SU-DHL-6 (cell line): ENCODE measurements around the gene ZNF568.

ENCODE experiments used
- EZH2phosphoT487 ChIP-seq: fragments of 200-600 bp; sonication (generic), shearing (Covaris generic); conservative IDR thresholded peaks from 2 replicates; pipeline ENCODE4 v1.6.1; 2018; ENCODE audit warnings: mild to moderate bottlenecking, antibody characterized with exemption, low read length, moderate library complexity, mixed read lengths
- TF ChIP-seq, protein P1 (sequence below): fragments of 200-600 bp; sonication (generic); IDR thresholded peaks from one replicate; pipeline ENCODE4 v1.5.1; 2017; ENCODE audit warnings: antibody characterized with exemption, mild to moderate bottlenecking, low read length, moderate library complexity; ENCODE audit not compliant: insufficient read depth, poor library complexity, severe bottlenecking

DNA sequence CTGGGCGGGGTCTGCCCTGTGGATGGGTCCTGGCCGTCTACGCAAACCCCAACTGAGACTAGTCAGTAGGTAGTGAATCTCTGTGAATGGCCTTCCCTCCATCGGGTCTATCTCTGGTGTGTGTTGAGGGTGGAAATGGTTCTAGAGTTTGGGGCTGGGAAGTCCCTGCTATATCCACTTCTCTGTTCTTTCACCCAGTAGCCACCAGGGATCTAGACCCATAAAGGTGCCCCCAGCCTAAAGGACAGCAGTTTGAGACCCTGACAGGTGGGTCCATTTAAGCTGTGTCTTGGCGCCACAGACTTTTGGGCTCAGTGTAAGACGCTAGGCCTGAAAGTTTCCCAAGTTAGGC is 57.7 kb downstream of the ZNF568 start:
- TF ChIP-seq, protein P1, sequence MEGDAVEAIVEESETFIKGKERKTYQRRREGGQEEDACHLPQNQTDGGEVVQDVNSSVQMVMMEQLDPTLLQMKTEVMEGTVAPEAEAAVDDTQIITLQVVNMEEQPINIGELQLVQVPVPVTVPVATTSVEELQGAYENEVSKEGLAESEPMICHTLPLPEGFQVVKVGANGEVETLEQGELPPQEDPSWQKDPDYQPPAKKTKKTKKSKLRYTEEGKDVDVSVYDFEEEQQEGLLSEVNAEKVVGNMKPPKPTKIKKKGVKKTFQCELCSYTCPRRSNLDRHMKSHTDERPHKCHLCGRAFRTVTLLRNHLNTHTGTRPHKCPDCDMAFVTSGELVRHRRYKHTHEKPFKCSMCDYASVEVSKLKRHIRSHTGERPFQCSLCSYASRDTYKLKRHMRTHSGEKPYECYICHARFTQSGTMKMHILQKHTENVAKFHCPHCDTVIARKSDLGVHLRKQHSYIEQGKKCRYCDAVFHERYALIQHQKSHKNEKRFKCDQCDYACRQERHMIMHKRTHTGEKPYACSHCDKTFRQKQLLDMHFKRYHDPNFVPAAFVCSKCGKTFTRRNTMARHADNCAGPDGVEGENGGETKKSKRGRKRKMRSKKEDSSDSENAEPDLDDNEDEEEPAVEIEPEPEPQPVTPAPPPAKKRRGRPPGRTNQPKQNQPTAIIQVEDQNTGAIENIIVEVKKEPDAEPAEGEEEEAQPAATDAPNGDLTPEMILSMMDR: no peak
- TF ChIP-seq EZH2phosphoT487: no peak
